Measurements from ENCODE around the gene SPATA2.

The SPATA2 gene

DNA sequence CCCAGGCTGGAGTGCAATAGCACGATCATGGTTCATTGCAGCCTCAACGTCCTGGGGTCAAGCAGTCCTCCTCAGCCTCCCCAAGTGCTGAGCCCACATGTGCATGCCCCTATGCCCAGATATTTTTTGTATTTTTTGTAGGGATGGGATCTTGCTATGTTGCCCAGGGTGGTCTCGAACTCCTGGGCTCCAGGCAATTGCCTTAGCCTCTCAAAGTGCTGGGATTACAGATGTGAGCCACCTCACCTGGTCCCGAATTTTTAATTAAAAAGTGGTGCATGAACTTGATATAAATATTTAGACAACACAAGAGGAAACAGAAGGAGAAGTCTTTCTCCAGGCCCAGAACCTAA lies 13.8 kb upstream of the SPATA2 start:
- DNase-seq, result no peak

DNA sequence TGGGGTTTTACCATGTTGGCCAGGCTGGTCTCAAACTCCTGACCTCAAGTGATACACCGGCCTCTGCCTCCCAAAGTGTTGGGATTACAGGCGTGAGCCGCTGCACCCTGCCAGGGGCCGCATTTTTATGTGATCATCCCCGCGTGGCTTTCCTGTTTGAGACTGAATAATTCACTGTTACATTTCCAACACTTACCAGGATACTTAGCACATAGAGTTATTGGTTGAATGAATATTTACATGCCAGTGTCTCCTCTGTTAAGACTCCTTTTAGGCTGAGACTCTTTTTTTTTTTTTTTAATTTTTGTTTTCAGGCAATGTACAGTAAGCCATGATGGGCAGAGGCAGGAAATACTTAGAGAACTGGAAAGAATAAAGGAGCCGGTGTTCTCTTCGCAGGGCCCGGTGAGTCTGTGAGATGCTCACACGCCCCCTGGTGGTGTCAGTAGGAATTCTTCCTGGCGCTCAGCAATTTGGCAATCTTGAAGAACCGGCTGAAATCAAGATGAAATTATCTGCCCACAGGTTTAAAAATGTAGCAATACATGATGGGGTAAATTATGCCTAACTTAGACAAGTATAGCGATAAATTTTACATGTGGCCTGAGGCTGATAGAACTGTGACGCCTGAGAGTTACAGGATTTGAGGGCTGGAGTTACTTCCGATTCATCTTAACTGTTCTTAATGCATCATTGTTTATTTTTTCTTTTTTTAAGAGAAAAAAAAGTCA lies 13.2 kb upstream of the SPATA2 start:
- peak; percentile 85 for DNase-seq

DNA sequence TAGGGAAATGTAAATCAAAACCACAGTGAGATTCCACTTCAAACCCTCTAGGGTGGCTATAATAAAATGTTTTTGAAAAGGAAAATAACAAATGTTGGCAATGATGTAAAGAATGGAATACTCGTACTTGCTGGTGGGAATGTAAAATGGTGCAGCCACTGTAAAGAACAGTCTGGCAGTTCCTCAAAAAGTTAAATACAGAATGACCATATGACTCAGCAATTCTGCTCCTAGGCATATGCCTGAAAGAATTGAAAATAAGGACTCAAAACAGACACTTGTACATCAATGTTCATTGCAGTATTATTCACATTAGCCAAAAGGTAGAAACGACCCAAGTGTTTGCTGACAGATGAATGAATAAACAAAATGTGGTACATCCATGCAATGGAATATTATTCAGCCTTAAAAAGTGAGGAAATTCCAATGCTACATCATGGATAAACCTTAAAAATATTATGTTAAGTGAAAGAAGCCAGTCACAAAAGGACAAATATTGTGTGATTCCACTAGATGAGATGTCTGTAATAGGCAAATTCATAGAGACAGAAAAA lies 10.6 kb upstream of the SPATA2 start:
- DNase-seq, result no peak

DNA sequence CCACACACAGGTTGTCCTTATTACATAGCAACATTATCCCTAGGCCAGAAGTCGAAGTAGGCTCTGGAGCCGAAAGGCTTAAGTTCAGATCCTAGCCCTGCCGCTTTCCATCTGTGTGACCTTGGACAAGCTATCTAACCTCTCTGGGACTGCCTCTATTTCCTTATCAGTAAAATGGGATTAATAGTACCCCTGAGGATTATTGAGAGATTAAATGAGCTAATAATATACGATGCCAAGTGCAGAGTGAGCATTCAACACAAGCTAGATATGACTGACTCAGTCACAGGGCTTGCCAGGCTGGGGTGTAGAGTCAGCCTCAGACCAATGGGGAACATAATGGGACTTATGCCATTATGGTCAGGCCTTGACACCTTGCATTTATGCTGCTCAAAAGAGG lies 8.9 kb upstream of the SPATA2 start:
- no peak for DNase-seq

DNA sequence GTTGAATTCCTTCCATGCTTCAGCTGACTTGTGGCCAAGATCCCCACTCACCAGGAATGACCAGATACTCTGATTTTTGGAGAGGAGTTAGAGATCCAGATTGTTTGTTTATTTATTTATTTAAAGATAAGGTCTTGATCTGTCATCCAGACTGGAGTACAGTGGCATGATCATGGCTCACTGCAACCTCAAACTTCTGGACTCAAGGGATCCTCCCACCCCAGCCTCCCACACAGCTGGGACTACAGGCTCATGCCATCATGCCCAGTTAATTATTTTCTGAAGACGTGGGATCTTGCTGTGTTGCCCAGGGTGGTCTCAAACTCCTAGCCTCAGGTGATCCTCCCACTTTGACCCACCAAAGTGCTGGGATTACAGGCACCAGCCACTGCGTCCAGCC lies 4.1 kb upstream of the SPATA2 start:
- no peak for DNase-seq

DNA sequence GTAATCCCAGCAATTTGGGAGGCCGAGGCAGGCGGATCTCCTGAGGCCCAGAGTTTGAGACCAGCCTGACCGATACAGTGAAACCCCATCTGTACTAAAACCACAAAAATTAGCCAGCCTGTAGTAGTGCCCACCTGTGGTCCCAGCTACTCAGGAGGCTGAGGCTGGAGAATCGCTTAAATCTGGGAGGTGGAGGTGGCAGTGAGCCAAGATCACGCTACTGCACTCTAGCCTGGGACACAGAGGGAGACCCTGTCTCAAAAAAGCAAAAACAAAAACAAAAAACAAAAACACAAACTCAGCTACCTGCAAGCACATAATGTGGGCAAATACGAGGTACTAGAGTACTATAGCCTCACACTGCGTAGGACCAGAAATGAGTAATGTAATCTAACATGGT lies 3.7 kb upstream of the SPATA2 start:
- DNase-seq, result peak; percentile 10

DNA sequence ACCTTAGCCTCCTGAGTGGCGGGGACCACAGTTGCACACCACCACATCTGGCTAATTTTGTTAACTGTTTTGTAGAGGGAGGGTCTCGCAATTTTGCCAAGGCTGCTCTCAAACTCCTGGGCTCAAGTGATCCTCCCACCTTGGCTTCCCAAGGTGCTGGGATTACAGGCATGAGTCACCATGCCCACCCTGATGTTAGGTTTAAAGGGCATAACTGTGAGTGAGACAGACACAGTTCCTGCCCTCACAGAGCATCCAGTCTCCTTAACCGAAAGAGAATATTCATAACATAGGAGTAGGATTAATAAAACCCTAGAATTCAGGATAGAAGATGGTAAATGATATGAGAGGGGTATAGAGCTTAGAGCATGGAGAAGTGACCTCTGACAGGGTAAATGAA lies 3.1 kb upstream of the SPATA2 start:
- no peak for DNase-seq

DNA sequence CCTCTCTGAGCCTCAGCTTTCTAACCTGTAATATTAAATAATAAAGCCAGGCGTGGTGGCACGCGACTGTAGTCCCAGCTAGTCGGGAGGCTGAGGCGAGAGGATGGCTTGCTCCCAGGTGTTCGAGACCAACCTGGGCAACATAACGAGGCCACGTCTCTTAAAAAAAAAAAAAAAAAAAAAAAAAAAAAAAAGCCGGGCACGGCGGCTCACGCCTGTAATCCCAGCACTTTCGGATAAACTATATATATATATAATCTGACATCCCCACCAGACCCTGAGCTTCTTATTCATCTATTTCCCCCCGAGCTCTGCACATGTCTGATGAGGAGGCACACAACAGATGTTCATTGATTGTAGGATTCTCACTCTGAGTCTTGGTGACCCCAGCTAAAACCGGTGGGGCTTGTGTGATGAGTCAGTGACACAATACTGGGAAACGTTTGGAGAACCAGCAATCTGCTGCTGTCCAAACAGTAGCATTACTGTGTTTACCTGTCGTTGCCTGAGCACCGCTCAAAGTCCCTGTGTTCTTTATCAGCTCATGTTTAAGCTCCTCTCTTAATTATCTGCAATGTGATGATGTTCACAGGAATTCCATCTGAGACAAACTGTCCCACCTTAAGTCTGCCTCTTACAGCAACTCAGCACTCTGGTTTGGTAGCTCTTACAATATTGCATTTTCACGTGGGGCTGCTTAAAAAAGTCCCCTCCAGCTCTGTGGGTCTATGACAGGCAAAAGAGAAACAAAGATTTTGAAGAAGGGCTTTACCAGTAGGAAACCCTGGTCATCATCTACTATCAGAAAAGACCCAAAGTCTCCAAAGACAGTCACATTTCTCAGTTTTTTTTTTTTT lies 1.0 kb upstream of the SPATA2 start:
- DNase-seq, result peak; percentile 57

DNA sequence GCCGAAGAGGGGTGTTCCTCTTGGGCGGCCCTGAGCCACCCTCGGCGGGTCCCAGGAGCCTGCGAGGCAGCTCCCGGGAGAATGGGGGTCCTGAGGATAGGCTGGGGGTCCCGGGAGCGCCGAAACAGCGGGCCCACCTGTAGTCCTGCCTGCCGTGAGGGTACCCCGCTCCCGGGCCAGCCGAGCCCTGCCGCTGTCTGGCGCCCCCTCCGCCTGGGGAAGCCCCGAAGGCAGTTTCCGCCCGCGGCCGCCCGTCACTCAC lies 280 bp downstream of the SPATA2 start:
- no peak for DNase-seq

DNA sequence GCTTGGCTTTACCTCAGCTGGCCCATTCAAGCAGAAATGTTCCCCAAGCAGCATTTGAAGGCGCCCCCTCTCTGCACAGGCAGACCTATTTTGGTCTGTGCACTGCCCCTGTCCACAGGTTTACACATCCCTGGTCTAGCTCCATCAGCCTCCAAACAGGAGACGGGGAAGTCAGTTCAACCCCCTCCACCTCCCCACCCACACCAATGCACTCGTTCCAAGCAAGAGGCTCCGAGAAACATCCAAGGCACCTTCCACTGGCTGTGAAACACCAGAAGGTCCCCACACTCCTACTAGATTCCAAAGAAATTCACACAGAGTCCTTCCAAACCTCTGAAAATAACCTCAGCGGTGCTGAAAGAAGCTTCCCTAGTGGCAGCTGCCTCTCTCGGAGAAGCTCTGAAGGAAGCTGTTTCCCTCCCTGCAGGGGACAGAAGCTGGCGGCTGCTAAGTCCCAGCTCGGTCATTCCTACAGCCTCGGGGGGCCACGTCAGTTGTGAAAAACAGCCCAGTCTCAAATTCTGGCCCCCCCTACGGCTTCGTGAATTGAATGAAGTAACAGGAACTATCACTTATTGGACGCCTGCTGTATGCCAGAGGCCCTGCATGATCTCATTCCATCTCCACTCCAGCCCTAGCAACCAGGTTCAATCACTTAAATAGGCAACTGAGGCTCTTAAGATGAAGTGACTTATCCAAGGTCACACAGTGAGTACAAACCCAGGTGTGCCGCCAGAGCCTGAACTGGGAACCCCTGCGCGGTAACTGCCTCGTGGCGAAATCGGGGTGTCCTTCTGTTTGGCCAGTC lies 815 bp downstream of the SPATA2 start:
- no peak for DNase-seq

DNA sequence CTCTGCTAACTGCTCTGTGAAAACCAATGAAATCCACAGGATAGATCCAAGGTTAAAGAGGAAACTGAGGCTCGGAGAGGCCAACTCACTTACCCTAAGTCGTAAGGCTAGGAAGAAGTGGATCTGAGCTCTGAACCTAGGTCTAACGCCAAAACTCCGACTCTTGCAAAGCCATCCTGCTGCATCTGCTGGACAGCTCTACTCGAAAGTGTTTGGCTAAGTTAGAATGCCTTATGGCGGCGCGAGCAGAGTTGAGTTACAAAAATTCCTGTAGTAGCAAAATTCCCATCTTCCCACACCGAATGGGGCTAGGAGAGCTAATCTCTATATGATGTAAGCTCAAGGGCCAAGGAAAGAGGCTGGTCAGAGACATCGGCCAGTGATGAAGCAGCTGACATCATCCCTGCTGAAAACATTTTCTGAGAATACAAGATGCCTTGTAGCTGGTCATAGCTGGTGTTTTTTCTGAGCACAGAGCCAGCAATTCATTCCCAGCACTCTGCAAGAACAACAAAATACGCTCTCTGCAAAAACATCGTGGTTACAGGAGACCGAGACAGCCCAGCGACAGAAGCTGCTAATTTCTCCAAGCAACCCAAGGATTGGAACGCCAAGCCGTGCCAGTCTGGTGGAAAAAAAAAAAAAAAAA lies 1.8 kb downstream of the SPATA2 start:
- DNase-seq, result no peak

DNA sequence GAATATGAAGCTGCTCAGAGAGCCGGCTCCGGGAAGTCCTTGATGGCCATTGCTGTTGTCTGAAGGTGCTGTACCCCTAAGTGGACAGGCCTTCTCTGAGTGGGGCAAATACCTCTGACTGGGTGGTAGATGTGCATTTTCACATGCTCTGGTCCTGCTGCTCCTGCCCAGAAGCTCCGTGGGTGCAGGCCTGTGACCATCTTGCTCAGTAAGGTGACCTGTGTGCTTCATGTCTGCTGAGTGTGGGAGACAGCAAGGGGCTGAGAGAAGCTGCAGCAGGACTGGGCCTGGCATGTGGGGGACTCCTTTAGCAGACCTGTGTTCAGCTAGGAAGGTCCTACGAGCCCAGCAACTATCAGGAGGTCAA lies 5.0 kb downstream of the SPATA2 start:
- no peak for DNase-seq

DNA sequence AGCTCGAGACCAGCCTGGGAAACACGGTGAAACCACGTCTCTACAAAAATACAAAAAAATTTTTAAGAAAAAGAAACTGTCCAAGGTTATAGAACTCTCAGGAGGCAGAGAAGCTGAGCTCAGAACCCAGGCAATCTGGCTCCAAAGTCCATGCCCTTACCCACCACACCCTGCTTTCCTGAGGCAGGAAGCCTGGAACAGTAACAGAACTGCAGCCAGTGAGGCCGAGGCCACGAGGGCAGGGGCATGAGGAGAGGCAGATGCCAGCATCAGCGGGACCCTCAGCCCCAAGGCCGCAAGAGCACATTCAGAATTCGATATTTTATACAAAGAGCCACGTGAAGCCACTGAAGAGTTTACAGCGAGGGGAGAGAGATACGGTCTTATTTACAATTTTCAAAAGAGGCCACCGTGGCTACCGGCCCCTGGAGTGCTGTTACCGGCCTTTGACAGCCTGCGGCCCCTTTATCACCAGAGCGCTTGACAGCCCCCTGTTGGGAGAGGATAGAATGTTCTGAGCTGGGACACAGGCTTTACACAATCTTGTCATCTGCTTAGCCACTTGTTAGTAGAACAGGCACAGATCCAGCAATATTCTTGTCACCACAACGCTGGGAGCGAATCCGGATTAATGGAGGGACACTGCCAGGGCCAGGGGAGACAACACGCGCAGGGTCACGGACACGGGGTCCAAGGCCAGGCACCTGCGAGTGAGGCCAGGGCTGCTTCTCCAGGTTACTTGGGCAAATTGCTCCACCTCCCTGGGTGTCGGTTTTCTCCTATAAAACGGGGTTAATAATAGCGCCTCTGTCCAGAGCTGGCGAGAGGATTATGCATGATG lies 5.6 kb downstream of the SPATA2 start:
- no peak for DNase-seq

DNA sequence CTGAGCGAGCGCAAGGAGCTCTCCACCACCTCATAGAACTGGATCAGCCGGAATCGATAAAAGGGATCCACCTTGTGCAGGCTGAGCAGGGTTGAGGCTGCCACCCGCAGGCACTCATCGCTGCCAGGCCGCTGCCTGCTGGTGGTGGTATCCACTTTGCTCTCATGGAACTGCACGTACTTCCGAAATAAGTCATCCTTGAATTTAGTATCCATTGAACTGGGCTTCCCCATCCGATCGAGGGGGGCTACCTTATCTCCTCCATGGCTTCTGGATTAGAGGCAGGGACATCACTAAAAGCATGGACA lies 7.1 kb downstream of the SPATA2 start:
- DNase-seq, result no peak

DNA sequence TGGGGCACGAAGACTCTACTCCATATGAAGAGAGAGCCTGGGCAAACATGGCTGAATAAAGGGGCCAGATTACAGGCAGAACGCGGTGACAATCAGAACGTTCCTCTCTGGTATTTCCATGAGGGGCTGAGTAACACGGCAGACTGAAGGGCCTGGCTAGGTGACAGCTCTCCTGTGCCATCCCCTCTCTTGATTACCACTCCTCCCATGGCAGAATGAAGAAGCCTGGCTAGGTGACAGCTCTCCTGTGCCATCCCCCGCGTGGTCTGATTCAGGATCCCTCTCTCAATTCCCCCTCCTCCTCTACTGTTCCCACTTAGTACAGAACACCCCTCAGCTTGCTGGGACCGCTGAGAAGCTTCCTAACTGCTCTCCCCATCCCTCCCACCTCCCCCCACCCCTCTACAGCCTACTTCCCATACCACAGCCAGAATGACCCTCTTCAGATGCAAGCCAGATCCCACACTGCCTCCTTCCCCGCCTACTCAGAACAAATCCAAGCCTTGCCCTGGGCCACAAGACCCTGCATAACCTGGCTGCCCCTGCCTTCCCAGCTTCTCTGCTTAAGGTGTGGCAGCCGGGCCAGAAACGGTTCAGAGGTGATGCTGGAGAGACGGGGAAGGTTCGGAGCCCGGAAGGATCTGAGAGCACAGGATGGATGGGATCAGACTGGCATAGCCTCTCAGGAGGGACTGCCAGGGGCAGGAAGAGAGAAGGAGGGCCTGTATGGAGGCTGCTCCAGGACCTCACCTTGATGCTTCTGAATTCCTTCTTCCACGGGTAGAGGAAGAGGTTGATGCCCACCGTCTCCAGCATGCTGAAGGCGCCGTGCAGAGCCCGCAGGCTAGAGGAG lies 7.7 kb downstream of the SPATA2 start:
- no peak for DNase-seq

DNA sequence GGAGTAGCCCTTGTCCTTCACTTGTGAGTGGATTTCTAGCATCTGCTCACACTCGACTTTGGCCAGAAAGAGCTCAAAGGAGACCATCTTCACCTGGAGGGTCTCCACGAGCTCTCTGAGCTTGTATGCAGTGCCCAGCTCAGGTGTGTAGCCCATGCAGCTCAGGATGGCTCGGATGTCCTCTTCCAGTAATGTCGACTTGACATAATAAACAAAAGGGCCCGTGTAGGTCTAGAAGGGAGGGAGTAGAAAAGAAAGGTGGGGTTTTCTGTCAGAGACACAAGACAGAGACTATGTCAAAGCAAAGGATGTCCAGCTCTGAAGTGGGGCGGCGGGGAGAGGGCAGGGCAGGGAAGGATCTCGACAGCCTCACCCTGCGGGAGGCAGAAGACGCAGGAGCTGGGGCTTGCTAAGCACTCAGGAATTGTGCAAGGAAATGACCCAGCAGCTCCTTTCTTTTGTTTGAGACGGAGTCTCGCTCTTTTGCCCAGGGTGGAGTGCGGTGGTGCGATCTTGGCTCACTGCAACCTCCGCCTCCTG lies 8.6 kb downstream of the SPATA2 start:
- no peak for DNase-seq

DNA sequence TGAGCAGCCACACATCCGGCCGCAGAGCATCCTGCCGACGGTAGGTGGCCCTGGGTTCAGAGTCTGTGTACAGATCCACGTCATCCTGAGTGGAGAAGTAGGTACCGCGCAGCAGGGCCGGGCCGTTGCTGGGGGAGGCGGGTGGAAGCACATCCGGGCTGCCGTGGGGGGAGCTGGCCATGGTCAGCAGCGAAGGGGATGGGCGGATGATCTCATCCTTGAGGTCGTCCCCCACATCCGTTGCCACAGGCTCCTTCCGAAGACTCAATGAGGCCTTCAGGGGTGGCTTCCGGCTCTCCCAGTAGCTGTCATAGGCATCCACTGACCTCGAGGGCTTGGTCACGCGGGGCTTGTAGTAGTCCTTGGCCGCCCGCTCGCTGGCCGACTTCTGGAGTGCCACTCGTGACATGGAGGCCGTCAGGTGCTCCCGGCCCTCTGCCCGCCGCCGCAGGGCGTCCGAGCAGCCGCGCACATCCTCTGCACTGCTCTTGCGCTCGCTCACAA lies 9.2 kb downstream of the SPATA2 start:
- no peak for DNase-seq

DNA sequence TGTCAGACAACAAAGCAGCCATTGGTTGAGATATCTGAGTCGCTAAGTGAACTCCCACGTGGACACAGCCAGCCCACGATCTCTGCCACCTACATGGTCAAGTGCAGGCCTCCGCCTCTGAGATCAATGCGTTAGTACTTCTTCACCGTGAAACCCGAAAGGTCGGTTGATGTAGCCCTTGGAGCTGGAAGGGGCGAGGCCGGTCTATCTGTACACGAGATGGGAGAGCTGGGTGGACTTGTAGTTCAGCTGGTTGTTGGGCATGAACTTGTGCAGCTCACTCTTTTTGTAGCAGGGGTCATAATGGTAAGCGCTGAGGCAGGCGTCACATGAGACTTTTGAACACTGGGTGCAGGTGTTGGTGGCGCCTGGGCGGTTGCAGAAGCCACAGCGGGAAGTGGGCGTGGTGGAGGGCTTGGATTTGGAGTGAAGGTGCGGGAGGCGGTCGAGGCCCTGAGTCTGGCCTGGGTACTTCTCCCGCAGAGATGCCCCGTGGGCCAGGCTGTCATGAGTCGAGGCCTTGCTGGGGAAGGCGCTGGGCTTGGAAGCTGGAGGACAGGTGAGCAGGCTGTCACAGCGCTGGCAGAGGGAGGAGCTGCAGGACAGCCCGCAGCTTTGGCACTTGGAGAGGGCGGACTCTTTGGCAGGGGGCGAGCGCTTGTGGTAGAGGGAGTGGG lies 9.8 kb downstream of the SPATA2 start:
- DNase-seq, result no peak

DNA sequence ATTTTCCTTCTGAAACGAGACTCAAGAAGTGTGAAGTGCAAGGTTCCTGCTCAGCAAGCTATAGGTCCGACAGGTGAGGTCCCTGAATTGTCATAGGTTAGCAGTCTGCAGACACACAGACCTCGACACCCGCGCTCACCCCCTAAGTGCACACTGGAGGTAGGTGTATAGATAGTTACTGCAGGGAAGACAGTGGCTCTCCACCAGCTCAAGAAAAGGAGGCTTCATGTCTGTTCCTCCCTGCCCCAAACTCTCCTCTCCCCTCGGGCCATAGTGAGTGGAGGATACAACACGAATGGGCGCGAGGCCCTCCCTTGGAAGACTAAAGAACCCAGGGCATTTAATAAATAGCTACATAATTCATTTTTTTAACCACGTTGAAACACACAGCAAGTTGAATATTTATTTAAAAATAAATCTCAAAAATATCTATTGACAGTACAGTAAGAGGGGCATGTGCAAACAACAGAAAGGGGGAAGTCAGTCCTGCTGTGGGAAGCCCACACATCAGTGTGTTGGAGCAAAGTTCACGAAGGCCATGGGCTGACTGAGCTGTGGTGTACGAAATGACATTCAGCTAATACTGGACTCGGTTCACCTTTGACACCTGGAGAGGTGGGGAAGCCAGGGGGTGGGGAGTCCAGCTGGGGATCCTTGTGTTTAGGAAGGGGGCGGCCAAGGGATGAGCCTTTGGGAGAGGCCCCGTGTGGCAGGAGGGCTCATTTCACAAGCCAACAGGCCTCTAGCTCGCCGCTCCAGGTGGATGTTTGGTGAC lies 10.7 kb downstream of the SPATA2 start:
- DNase-seq, result no peak

DNA sequence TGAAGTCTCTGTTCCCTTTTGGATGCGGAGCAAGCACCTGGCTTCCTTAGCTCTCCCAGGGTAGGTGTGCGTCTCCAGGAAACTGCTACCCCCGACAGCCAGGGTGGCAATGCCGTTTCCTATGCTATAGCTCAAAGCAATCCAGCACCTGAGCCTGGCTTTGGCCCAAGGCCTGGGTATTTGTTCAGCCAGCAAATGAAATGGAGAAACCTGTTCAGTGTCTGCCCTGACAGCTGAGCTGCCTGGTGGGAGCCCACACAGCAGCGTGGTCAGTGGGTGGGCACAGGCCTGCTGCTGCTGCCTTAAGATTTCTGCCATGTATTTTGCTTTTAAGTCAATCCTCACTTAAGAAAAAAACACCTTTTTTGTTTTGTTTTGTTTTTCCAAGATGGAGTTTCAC lies 13.7 kb downstream of the SPATA2 start:
- DNase-seq, result no peak
